Smooth muscle cell (in vitro differentiated cells): ENCODE results near the gene TMEM89. TPM values are rescaled to one million over a fixed set of nuclear protein-coding genes. Genes with fewer than 3 reads are reported as not detected.

Experiments used
- DNase-seq: peaks from one replicate; lab custom pipeline; 2025; ENCODE audit not compliant: unreplicated experiment; lab: John Stamatoyannopoulos, UW
- H2AFZ ChIP-seq: fragments of 200-600 bp; sonication (generic); 2 replicates; pipeline ENCODE4 v1.6.0; 2016; ENCODE audit warnings: antibody characterized with exemption, low read depth, mild to moderate bottlenecking
- H3F3A ChIP-seq: fragments of 200-600 bp; sonication (generic); 2 replicates; pipeline ENCODE4 v1.6.0; 2017; ENCODE audit warnings: antibody characterized with exemption, low read depth
- H3K27ac ChIP-seq: fragments of 200-600 bp; sonication (generic); 2 replicates; pipeline ENCODE4 v1.5.1; 2016; ENCODE audit warnings: low read depth, mild to moderate bottlenecking
- H3K27me3 ChIP-seq: fragments of 200-600 bp; sonication (generic); 2 replicates; pipeline ENCODE4 v1.6.1; 2016; ENCODE audit warnings: low read depth, mild to moderate bottlenecking
- H3K36me3 ChIP-seq: fragments of 200-600 bp; sonication (generic); 2 replicates; pipeline ENCODE4 v1.5.1; 2016; ENCODE audit warnings: low read depth
- H3K4me1 ChIP-seq: fragments of 200-600 bp; sonication (generic); 2 replicates; pipeline ENCODE4 v1.5.1; 2016; ENCODE audit warnings: low read depth
- H3K4me2 ChIP-seq: fragments of 200-600 bp; sonication (generic); 2 replicates; pipeline ENCODE4 v1.6.0; 2016; ENCODE audit warnings: mild to moderate bottlenecking
- H3K4me3 ChIP-seq: fragments of 200-600 bp; sonication (generic); 2 replicates; pipeline ENCODE4 v1.5.1; 2016; ENCODE audit warnings: mild to moderate bottlenecking
- H3K79me2 ChIP-seq: fragments of 200-600 bp; sonication (generic); 2 replicates; pipeline ENCODE4 v1.6.0; 2016; ENCODE audit warnings: low read depth, mild to moderate bottlenecking
- H3K9ac ChIP-seq: fragments of 200-600 bp; sonication (generic); 2 replicates; pipeline ENCODE4 v1.6.0; 2016; ENCODE audit warnings: low read depth
- H3K9me3 ChIP-seq: fragments of 200-600 bp; sonication (generic); replicated peaks from 2 replicates; pipeline ENCODE4 v1.5.1; 2016; ENCODE audit warnings: low read depth
- H4K20me1 ChIP-seq: fragments of 200-600 bp; sonication (generic); 2 replicates; pipeline ENCODE4 v1.6.0; 2016; ENCODE audit warnings: low read depth
- CTCF ChIP-seq: fragments of 200-600 bp; sonication (generic); IDR thresholded peaks from 2 replicates; pipeline ENCODE4 v1.5.1; 2017; ENCODE audit warnings: borderline replicate concordance, mild to moderate bottlenecking, antibody characterized with exemption; ENCODE audit not compliant: insufficient read depth, poor library complexity, severe bottlenecking
- WGBS: methylation state at CpG from one replicate; pipeline ENCODE4 v1.1.7; 2016; ENCODE audit warnings: low lambda C conversion rate; 5-methylcytosine and 5-hydroxymethylcytosine counted together
- microRNA counts: library from miRNA; unstranded; fragments of <30 nt; microRNA quantifications from one replicate; lab custom pipeline; 2016
- microRNA-seq: library from miRNA; unstranded; fragments of <30 nt; microRNA quantifications from one replicate; pipeline ENCODE4, GENCODE V29; 2016; ENCODE audit warnings: borderline number of aligned reads
- polyA plus RNA-seq: library from polyadenylated mRNA; unstranded; fragments of >200 nt; fragmentation: Nextera tagmentation; extraction: Ambion mirVana; gene quantifications from 2 replicates; pipeline ENCODE4 v1.2.1, GENCODE V29; 2016
- total RNA-seq: library from RNA; depleted of rRNA; stranded (reverse); fragments of >200 nt; gene quantifications from 2 replicates; pipeline ENCODE4 v1.2.3, GENCODE V29; 2014

The TMEM89 gene
- total and polyA plus RNA-seq, 2 experiments from 2014 or later = 0.25 TPM; not detected in 1

- Histone ChIP-seq H3K4me1 (no peaks in the 10 kb centered on the region), H3K36me3 (peaks cover 3% of the 10 kb centered on the region), H3K27me3 (no peaks in the 10 kb centered on the region), H4K20me1 (no peaks in the 10 kb centered on the region), H3K4me2 (no peak overlapping the region), H3K79me2 (no peaks in the 10 kb centered on the region), H3K9me3 (no peaks in the 10 kb centered on the region), H3K9ac (no peak overlapping the region), H3K27ac (no peak overlapping the region), H3K4me3 (no peak overlapping the region), H2AFZ (no peak overlapping the region), H3F3A (no peaks in the 10 kb centered on the region)
- no peak for DNase-seq
- 96% methylated on average over 10 of the region's 10 CpGs for WGBS
- TF ChIP-seq CTCF = no peak
Measured at GRCh38 chr3:48573973-48574585, 47.5 kb downstream of the TMEM89 start.

- Histone ChIP-seq H3K27ac (no peak overlapping the region), H3K4me1 (no peaks in the 10 kb centered on the region), H2AFZ (no peak overlapping the region), H3K9ac (no peak overlapping the region), H3K79me2 (no peaks in the 10 kb centered on the region), H3K36me3 (peaks cover 3% of the 10 kb centered on the region), H3K9me3 (no peaks in the 10 kb centered on the region), H4K20me1 (no peaks in the 10 kb centered on the region), H3K27me3 (no peaks in the 10 kb centered on the region), H3F3A (no peaks in the 10 kb centered on the region), H3K4me2 (no peak overlapping the region), H3K4me3 (no peak overlapping the region)
- no peak for TF ChIP-seq CTCF
- no peak for DNase-seq
- 92% methylated on average over 6 of the region's 7 CpGs for WGBS
Measured at GRCh38 chr3:48572517-48572916, 49.1 kb downstream of the TMEM89 start.

- 96% methylated on average over 12 of the region's 12 CpGs for WGBS
- DNase-seq = no peak
- no peaks in the 10 kb centered on the region for H3K4me1 ChIP-seq
- no peaks in the 10 kb centered on the region for H4K20me1 ChIP-seq
- no peak overlapping the region for H3K4me3 ChIP-seq
- no peaks in the 10 kb centered on the region for H3K36me3 ChIP-seq
- no peak for TF ChIP-seq CTCF
- no peak overlapping the region for H3K9ac ChIP-seq
- H3K9me3 ChIP-seq = no peaks in the 10 kb centered on the region
- no peak overlapping the region for H2AFZ ChIP-seq
- no peaks in the 10 kb centered on the region for H3F3A ChIP-seq
- H3K27ac ChIP-seq = no peak overlapping the region
- H3K27me3 ChIP-seq = no peaks in the 10 kb centered on the region
- H3K79me2 ChIP-seq = no peaks in the 10 kb centered on the region
- H3K4me2 ChIP-seq = no peak overlapping the region
Measured at GRCh38 chr3:48571938-48572337, 49.6 kb downstream of the TMEM89 start.

MicroRNAs encoded within 50 kb of the gene (microRNA counts, 767-probe panel; counts per million panel counts)
- 183 counts per million for microRNA hsa-miR-711 (lab: Ali Mortazavi, UCI)

Small RNA genes within 50 kb of the gene (microRNA-seq; reads per million reads assigned to microRNA genes)
- not detected for gene MIR4793
- gene MIR711 = not detected

Other genes starting within 250 kb of the TMEM89 start
- not detected in 2 replicates for gene FBXW12, start 249.6 kb downstream of the TMEM89 start, total RNA-seq
- gene FBXW12, start 249.6 kb downstream of the TMEM89 start, polyA plus RNA-seq = 0.07 TPM in 1 of 2 replicates, not detected in the other
- 24.7 and 26.9 TPM in 2 replicates for gene PLXNB1, start 191.7 kb downstream of the TMEM89 start, total RNA-seq
- gene PLXNB1, start 191.7 kb downstream of the TMEM89 start, polyA plus RNA-seq = 15.5 and 27.5 TPM in 2 replicates
- 9.0 and 20.7 TPM in 2 replicates for gene CCDC51, start 181.7 kb downstream of the TMEM89 start, total RNA-seq
- gene CCDC51, start 181.7 kb downstream of the TMEM89 start, polyA plus RNA-seq = 17.8 and 18.3 TPM in 2 replicates
- gene TMA7, start 181.5 kb downstream of the TMEM89 start, total RNA-seq = 310 and 343 TPM in 2 replicates
- 491 and 511 TPM in 2 replicates for gene TMA7, start 181.5 kb downstream of the TMEM89 start, polyA plus RNA-seq
- 4.0 and 5.5 TPM in 2 replicates for gene ATRIP, start 175.0 kb downstream of the TMEM89 start, total RNA-seq
- 5.7 and 7.3 TPM in 2 replicates for gene ATRIP, start 175.0 kb downstream of the TMEM89 start, polyA plus RNA-seq
- gene SHISA5, start 117.6 kb downstream of the TMEM89 start, total RNA-seq = 111 and 124 TPM in 2 replicates
- gene SHISA5, start 117.6 kb downstream of the TMEM89 start, polyA plus RNA-seq = 297 and 333 TPM in 2 replicates
- gene PFKFB4, start 65.0 kb downstream of the TMEM89 start, total RNA-seq = 41.4 and 48.8 TPM in 2 replicates
- 37.4 and 47.7 TPM in 2 replicates for gene PFKFB4, start 65.0 kb downstream of the TMEM89 start, polyA plus RNA-seq
- gene UCN2, start 58.0 kb downstream of the TMEM89 start, total RNA-seq = 6.1 and 7.0 TPM in 2 replicates
- 4.3 and 11.6 TPM in 2 replicates for gene UCN2, start 58.0 kb downstream of the TMEM89 start, polyA plus RNA-seq
- gene COL7A1, start 26.4 kb downstream of the TMEM89 start, total RNA-seq = 45.9 and 57.3 TPM in 2 replicates
- 80.7 and 173 TPM in 2 replicates for gene COL7A1, start 26.4 kb downstream of the TMEM89 start, polyA plus RNA-seq
- gene UQCRC1, start 12.1 kb downstream of the TMEM89 start, total RNA-seq = 206 and 250 TPM in 2 replicates
- 425 and 428 TPM in 2 replicates for gene UQCRC1, start 12.1 kb downstream of the TMEM89 start, polyA plus RNA-seq
- gene SLC26A6, start 13.7 kb upstream of the TMEM89 start, total RNA-seq = 28.4 and 29.4 TPM in 2 replicates
- 34.8 and 42.4 TPM in 2 replicates for gene SLC26A6, start 13.7 kb upstream of the TMEM89 start, polyA plus RNA-seq
- gene CELSR3, start 41.1 kb upstream of the TMEM89 start, total RNA-seq = 2.5 and 3.1 TPM in 2 replicates
- gene CELSR3, start 41.1 kb upstream of the TMEM89 start, polyA plus RNA-seq = 1.5 and 2.4 TPM in 2 replicates
- 18.3 and 21.6 TPM in 2 replicates for gene NCKIPSD, start 64.1 kb upstream of the TMEM89 start, total RNA-seq
- gene NCKIPSD, start 64.1 kb upstream of the TMEM89 start, polyA plus RNA-seq = 13.8 and 21.9 TPM in 2 replicates
- 106 and 119 TPM in 2 replicates for gene IP6K2, start 95.5 kb upstream of the TMEM89 start, total RNA-seq
- 113 and 124 TPM in 2 replicates for gene IP6K2, start 95.5 kb upstream of the TMEM89 start, polyA plus RNA-seq
- gene PRKAR2A, start 226.1 kb upstream of the TMEM89 start, total RNA-seq = 33.1 and 36.7 TPM in 2 replicates
- 11.9 and 13.5 TPM in 2 replicates for gene PRKAR2A, start 226.1 kb upstream of the TMEM89 start, polyA plus RNA-seq